Bronchial epithelial cell (primary cell): ENCODE data around the gene ZNF880. TPM values are rescaled to one million over a fixed set of nuclear protein-coding genes. Genes with fewer than 3 reads are reported as not detected.

Source experiments
- DNase-seq: peaks from one replicate; pipeline ENCODE4 v3.0.0-alpha.2; 2010; ENCODE audit warnings: low read depth
- FAIRE-seq: peaks from 2 replicates; lab custom pipeline; 2011; peaks lifted over from hg19 to GRCh38; lab: Jason Lieb, UNC
- H3K27me3 ChIP-seq: 2 replicates; pipeline ENCODE4 v1.5.1; 2011; ENCODE audit warnings: low read length; ENCODE audit not compliant: control insufficient read depth, insufficient read depth
- H3K36me3 ChIP-seq: 2 replicates; pipeline ENCODE4 v1.5.1; 2011; ENCODE audit warnings: low read length; ENCODE audit not compliant: control insufficient read depth, insufficient read depth
- H3K4me3 ChIP-seq: 2 replicates; pipeline ENCODE4 v1.5.1; 2011; ENCODE audit warnings: mild to moderate bottlenecking, low read depth, low read length, control low read depth
- total RNA-seq: library from RNA; depleted of rRNA; stranded (reverse); fragments of >200 nt; gene quantifications from 2 replicates; pipeline ENCODE4 v1.2.1, GENCODE V29; 2014
- TF ChIP-seq, protein P1 (sequence below): IDR thresholded peaks from 2 replicates; pipeline ENCODE4 v1.5.1; 2011; ENCODE audit warnings: mild to moderate bottlenecking, moderate library complexity, low read length, control low read depth, inconsistent platforms; ENCODE audit not compliant: insufficient read depth, severe bottlenecking

ZNF880 gene
- total RNA-seq, 1 donor from 2014 or later: 24.0 TPM

DNA sequence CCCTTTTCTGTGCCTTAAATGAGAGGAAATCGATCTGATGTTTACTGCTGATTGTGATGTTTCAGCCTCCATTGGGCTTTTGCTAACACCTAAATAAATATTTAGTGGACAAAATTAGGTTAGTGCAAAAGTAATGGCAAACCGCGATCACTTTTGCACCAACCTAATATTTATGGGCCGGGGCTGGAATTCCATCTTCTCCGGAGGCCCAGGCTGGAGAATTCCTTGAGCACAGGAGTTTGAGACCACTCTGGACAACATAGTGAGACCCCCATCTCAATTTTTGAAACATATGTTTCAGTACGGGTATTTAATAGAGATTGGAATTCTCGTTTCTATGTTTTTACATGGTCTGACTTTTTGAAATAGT lies 603 bp downstream of the ZNF880 start:
- peaks cover 4% of the 10 kb centered on the region for H3K36me3 ChIP-seq
- DNase-seq (no peak), FAIRE-seq (no peak)
- TF ChIP-seq, protein P1, sequence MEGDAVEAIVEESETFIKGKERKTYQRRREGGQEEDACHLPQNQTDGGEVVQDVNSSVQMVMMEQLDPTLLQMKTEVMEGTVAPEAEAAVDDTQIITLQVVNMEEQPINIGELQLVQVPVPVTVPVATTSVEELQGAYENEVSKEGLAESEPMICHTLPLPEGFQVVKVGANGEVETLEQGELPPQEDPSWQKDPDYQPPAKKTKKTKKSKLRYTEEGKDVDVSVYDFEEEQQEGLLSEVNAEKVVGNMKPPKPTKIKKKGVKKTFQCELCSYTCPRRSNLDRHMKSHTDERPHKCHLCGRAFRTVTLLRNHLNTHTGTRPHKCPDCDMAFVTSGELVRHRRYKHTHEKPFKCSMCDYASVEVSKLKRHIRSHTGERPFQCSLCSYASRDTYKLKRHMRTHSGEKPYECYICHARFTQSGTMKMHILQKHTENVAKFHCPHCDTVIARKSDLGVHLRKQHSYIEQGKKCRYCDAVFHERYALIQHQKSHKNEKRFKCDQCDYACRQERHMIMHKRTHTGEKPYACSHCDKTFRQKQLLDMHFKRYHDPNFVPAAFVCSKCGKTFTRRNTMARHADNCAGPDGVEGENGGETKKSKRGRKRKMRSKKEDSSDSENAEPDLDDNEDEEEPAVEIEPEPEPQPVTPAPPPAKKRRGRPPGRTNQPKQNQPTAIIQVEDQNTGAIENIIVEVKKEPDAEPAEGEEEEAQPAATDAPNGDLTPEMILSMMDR: no peak
- H3K4me3 ChIP-seq: peak overlapping the region; percentile 70
- H3K27me3 ChIP-seq: no peaks in the 10 kb centered on the region

GRCh38 chr19:52391135-52391534 lies 21.4 kb downstream of the ZNF880 start:
- TF ChIP-seq, protein P1: no peak
- Histone ChIP-seq H3K27me3 (no peaks in the 10 kb centered on the region), H3K36me3 (peaks cover 4% of the 10 kb centered on the region), H3K4me3 (no peak overlapping the region)
- DNase-seq: no peak
- no peak for FAIRE-seq

GRCh38 chr19:52397310-52398080 lies 27.8 kb downstream of the ZNF880 start, which contains the start of gene ZNF528:
Gene ZNF528 (plus strand): TSS chr19:52397849. CDS start chr19:52402014, 4,165 bp downstream.
- FAIRE-seq (no peak), DNase-seq (peak; percentile 71)
- H3K36me3 ChIP-seq: peaks cover 16% of the 10 kb centered on the region
- H3K27me3 ChIP-seq: no peaks in the 10 kb centered on the region
- H3K4me3 ChIP-seq: peak within 1 kb of the TSS; percentile 61
- TF ChIP-seq, protein P1: no peak

- FAIRE-seq: no peak
- Histone ChIP-seq H3K36me3 (peaks cover 16% of the 10 kb centered on the region), H3K27me3 (no peaks in the 10 kb centered on the region), H3K4me3 (peak overlapping the region; percentile 61)
- TF ChIP-seq, protein P1: peak; percentile 7
- DNase-seq: no peak
These were observed 28.3 kb downstream of the ZNF880 start for GRCh38 chr19:52398081-52398441.

GRCh38 chr19:52410276-52410675 lies 40.6 kb downstream of the ZNF880 start:
- peaks cover 10% of the 10 kb centered on the region for H3K36me3 ChIP-seq
- no peak for DNase-seq
- H3K4me3 ChIP-seq: no peak overlapping the region
- FAIRE-seq: no peak
- H3K27me3 ChIP-seq: no peaks in the 10 kb centered on the region
- TF ChIP-seq, protein P1: no peak
